GM12875 (cell line): ENCODE data around the gene STK17B.

Source experiments
- H3K4me3 ChIP-seq: one replicate; pipeline ENCODE4 v1.5.1; 2011; ENCODE audit warnings: low read depth, low read length, control low read depth
- TF ChIP-seq, protein P1 (sequence below): IDR thresholded peaks from 2 replicates; pipeline ENCODE4 v1.5.1; 2011; ENCODE audit warnings: low read depth, mild to moderate bottlenecking, control low read depth, inconsistent platforms, low read length, moderate library complexity, borderline replicate concordance; ENCODE audit not compliant: insufficient read depth

Gene STK17B

DNA sequence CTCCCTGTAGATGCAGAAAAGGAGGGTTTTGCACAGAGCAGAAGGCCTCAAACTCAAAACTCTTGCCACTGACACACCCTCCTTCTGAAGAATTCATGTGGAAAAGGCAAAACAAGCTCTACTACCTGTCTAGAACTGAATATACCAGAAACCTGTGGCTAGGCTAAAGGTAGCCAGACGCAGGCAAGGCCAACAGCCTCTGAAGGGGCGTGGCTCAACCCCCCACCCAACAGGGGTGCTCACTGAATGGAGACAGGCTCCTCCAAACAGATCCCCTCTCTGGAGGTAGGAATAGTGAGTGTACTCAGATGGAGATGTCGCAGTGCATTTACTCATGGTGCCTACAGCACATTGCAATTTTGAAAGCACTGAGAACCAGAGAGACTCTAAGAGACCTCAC, 3.0 kb upstream of the STK17B start:
- TF ChIP-seq, protein P1, sequence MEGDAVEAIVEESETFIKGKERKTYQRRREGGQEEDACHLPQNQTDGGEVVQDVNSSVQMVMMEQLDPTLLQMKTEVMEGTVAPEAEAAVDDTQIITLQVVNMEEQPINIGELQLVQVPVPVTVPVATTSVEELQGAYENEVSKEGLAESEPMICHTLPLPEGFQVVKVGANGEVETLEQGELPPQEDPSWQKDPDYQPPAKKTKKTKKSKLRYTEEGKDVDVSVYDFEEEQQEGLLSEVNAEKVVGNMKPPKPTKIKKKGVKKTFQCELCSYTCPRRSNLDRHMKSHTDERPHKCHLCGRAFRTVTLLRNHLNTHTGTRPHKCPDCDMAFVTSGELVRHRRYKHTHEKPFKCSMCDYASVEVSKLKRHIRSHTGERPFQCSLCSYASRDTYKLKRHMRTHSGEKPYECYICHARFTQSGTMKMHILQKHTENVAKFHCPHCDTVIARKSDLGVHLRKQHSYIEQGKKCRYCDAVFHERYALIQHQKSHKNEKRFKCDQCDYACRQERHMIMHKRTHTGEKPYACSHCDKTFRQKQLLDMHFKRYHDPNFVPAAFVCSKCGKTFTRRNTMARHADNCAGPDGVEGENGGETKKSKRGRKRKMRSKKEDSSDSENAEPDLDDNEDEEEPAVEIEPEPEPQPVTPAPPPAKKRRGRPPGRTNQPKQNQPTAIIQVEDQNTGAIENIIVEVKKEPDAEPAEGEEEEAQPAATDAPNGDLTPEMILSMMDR = no peak
- no peak overlapping the region for H3K4me3 ChIP-seq

DNA sequence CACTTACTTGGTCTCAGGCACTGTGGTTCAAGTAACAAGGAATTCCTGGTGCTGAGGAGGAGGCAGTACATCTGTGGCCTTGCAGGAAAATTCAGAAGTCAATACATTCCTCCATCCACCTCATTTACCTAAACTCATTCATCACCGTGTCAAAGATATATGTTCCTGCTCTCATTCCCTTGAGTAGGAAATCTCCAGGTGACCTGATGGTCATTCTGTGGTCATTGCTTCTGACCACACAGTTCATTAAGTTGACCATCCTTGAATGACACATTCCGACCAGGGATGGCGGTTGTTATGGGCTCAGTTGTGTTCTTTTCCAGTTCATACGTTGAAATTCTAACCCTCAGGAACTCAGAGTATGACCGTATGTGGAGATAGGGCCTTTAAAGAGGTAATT, 2.1 kb upstream of the STK17B start:
- TF ChIP-seq, protein P1 = no peak
- H3K4me3 ChIP-seq = no peak overlapping the region

DNA sequence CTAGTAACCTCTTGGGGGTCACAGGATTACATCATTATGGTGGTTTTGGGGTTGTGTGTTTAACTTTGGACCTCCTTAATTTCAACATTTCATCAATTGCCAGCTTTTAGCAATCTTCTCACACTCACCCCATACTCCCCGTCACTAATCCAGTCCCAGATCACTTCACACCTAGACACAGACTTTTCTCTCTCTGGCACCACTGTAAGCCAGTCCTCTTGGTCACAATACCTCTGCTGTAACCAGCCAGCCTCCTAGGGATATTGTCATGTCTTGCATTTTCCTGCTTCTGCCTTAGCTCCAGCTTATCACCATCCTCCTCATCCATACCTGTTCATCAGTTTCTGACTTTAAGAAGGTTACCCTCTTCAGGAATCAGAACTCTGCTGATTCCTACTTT, 1.6 kb upstream of the STK17B start:
- TF ChIP-seq, protein P1 = no peak
- no peak overlapping the region for H3K4me3 ChIP-seq

DNA sequence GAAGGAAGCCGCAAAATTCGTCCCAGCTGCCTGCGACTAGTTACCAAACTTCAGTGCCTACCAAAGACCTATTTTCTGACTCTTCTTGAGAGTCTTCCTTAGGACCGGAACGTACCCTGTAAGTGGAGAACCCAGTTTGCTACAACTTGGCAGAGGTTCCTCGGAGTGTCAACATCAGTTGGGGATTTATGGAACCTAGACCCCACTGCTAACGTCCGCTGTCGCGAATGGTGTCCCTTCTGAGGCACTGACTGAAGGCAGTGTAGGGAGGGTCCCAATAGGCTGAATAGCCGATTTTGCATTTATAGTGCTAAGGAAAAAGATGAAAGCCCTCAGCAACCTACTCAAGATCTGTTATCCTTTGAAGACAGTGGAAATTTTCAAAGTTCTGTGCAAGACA, 568 bp upstream of the STK17B start:
- peak overlapping the region; percentile 36 for H3K4me3 ChIP-seq
- TF ChIP-seq, protein P1 = no peak

DNA sequence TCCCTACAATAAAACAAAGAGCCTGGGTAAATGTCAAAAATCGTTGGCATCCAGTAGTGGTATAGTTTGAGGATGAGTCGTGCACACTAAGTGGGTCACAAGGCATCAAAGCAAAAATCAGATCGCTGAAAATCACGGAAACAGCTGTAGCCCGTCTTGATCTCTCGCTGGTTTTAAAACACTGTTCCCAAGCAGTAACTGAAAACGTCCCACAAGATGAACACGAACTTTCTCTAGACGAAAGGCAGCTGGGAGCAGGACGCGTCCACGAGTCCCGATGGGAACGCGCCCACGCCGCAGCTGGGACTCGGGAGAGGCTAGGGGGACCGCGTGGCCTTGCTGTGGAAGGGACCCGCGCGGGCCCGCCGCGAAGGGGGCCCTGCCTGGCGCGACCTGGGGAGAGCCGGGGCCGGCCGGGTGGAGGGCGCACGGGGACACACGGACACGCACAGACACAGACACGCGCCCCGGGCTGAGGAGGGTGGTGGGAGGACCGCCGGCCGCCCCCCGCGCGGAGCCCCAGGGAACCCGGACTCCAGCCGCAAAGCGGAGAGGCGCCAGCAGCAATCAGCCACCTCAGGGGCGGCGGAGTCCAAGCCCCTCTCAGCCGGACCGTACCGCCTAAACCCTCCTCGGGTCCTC, 651 bp downstream of the STK17B start:
- peak overlapping the region; percentile 92 for H3K4me3 ChIP-seq
- TF ChIP-seq, protein P1 = no peak

DNA sequence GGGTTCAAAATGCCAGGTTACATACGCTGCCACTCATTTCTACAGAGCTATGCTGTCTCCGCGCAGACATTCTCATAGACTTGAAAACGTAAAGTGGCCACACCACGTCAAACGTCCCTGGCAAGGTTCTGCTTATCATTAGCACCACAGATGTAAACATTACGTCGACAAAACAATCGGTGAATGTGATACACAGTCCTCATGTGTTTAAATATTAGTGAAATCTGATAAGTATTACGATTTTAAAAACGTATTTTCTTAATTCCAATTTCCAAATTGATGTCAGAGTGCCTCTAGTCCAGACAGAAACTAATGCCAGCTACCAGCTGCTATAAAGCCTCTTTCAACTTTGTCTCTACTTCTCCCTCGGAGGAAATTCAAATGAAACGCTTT, 1.2 kb downstream of the STK17B start:
- peak overlapping the region; percentile 92 for H3K4me3 ChIP-seq
- TF ChIP-seq, protein P1 = no peak

DNA sequence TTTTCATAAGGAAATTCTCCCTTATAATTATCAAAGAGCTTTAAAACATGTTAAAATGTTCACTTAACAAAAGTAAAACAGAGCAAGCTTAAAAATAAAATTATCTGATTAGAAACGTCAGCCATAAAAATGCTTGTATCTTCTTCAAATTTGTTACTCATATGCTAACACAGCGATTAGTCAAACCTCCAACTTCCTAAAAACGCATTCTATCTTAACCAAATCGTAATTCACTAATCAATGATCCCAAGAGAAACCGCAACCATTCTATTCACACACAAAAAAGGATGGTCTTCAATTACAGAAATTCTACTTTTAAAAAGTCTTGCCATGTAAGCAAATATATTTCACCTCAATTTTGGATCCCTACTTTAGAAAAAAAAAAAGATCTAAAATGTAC, 1.9 kb downstream of the STK17B start:
- TF ChIP-seq, protein P1 = no peak
- peak overlapping the region; percentile 92 for H3K4me3 ChIP-seq
